Activated CD4-positive, alpha-beta memory T cell treated with anti-CD3 and anti-CD28 coated beads, Interleukin-2, amount 10 ng/mL, durations not matched to agents 7 days and 5 days (primary cell): ENCODE results near the gene TSC22D2. TPM values are rescaled to one million over a fixed set of nuclear protein-coding genes. Genes with fewer than 3 reads are reported as not detected.

Experiments used
- CTCF ChIA-PET: fragments of 350-600 bp; sonication (Branson Sonifier 250); formaldehyde crosslinking; loops from one replicate; lab custom pipeline; 2021; ENCODE audit warnings: antibody characterized with exemption, inconsistent platforms; lab: Charles Lee
- POLR2A ChIA-PET: fragments of 350-600 bp; sonication (Branson Sonifier 250); formaldehyde crosslinking; loops from one replicate; lab custom pipeline; 2021; ENCODE audit warnings: antibody characterized with exemption; lab: Charles Lee
- DNase-seq: peaks from one replicate; pipeline ENCODE4 v3.0.0-alpha.2; 2020
- H3K27ac Mint-ChIP-seq: one replicate; pipeline ENCODE4 v1.8.0; 2021; ENCODE audit warnings: mild to moderate bottlenecking, mixed read lengths
- H3K27me3 Mint-ChIP-seq: one replicate; pipeline ENCODE4 v1.8.0; 2021; ENCODE audit warnings: mixed read lengths
- H3K36me3 Mint-ChIP-seq: one replicate; pipeline ENCODE4 v1.8.0; 2021; ENCODE audit warnings: low read depth, mixed read lengths
- H3K4me1 Mint-ChIP-seq: one replicate; pipeline ENCODE4 v1.8.0; 2021; ENCODE audit warnings: mixed read lengths
- H3K4me3 Mint-ChIP-seq: one replicate; pipeline ENCODE4 v1.8.0; 2021; ENCODE audit warnings: mild to moderate bottlenecking, mixed read lengths
- H3K9me3 Mint-ChIP-seq: one replicate; pipeline ENCODE4 v1.8.0; 2021; ENCODE audit warnings: mixed read lengths
- total RNA-seq, 2 experiments: library from RNA; stranded (reverse); gene quantifications; one replicate each; pipeline ENCODE4 v1.2.3, GENCODE V29; 2021

TSC22D2 gene
- total RNA-seq, 2 experiments from 2014 or later = 13.9 to 15.0 TPM

DNA sequence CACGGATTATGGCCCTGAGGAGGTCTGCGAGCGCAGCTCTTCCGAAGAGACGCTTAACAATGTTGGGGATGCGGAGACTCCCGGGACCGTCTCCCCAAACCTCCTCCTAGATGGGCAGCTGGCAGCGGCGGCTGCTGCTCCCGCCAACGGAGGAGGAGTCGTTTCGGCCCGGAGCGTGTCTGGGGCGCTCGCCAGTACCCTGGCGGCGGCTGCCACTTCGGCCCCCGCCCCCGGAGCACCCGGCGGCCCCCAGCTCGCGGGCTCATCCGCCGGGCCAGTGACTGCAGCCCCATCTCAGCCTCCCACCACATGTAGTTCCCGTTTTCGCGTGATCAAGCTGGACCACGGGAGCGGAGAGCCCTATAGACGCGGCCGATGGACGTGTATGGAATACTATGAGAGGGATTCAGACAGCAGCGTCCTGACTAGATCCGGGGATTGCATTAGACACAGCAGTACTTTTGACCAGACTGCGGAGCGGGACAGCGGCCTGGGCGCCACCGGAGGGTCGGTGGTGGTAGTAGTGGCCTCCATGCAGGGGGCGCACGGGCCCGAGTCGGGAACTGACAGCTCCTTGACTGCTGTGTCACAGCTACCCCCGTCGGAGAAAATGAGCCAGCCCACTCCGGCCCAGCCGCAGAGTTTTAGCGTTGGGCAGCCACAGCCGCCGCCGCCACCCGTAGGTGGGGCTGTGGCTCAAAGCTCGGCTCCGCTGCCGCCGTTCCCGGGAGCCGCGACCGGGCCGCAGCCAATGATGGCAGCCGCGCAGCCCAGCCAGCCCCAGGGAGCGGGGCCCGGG lies 1.6 kb downstream of the TSC22D2 start:
- CTCF ChIA-PET = interaction anchor here (0.9 to 5.7 kb wide), 12 partner anchors 10 to 354 kb away, joined by 3 to 37 read pairs (median 4); partner anchors contain the start of genes EIF2A, SELENOT, SERP1 and SIAH2
- no peaks in the 10 kb centered on the region for H3K9me3 Mint-ChIP-seq
- peaks cover 44% of the 10 kb centered on the region for H3K4me1 Mint-ChIP-seq
- peaks cover 3% of the 10 kb centered on the region for H3K27me3 Mint-ChIP-seq
- peak overlapping the region; percentile 70 for H3K4me3 Mint-ChIP-seq
- peak overlapping the region; percentile 91 for H3K27ac Mint-ChIP-seq
- POLR2A ChIA-PET = interaction anchor here (0.6 to 7.3 kb wide), 20 partner anchors 8 to 797 kb away, joined by 3 to 109 read pairs (median 4); partner anchors contain the start of genes EIF2A, ERICH6, SELENOT and SERP1
- peaks cover 18% of the 10 kb centered on the region for H3K36me3 Mint-ChIP-seq
- DNase-seq = peak; percentile 69

DNA sequence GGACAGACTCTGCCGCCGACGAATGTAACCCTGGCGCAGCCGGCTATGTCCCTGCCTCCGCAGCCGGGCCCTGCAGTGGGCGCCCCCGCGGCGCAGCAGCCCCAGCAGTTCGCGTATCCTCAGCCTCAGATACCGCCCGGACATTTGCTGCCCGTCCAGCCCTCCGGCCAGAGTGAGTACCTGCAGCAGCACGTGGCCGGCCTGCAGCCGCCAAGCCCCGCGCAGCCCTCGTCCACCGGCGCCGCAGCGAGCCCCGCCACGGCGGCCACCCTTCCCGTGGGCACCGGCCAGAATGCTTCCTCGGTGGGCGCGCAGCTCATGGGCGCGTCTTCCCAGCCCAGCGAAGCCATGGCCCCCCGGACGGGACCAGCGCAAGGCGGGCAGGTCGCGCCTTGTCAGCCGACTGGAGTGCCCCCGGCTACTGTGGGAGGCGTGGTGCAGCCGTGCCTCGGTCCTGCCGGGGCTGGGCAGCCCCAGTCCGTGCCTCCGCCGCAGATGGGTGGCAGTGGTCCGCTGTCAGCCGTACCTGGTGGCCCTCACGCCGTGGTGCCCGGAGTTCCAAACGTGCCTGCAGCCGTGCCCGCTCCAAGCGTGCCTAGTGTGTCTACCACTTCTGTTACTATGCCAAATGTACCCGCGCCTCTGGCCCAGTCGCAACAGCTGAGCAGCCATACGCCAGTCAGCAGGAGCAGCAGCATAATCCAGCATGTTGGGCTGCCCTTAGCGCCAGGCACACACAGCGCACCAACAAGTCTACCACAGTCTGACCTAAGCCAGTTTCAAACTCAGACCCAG lies 2.4 kb downstream of the TSC22D2 start:
- Mint-ChIP-seq H3K9me3 (no peaks in the 10 kb centered on the region), H3K36me3 (peaks cover 18% of the 10 kb centered on the region), H3K27me3 (peaks cover 3% of the 10 kb centered on the region), H3K4me3 (peak overlapping the region; percentile 70), H3K27ac (peak overlapping the region; percentile 77), H3K4me1 (peaks cover 49% of the 10 kb centered on the region)
- POLR2A ChIA-PET = interaction anchor here (0.6 to 7.3 kb wide), 11 partner anchors 9 to 352 kb away, joined by 3 to 109 read pairs (median 3); partner anchors contain the start of genes EIF2A, SERP1 and SIAH2
- peak; percentile 52 for DNase-seq
- CTCF ChIA-PET = interaction anchor here (0.9 to 5.7 kb wide), 7 partner anchors 18 to 351 kb away, joined by 3 to 37 read pairs (median 3); no protein-coding TSS in a partner anchor

DNA sequence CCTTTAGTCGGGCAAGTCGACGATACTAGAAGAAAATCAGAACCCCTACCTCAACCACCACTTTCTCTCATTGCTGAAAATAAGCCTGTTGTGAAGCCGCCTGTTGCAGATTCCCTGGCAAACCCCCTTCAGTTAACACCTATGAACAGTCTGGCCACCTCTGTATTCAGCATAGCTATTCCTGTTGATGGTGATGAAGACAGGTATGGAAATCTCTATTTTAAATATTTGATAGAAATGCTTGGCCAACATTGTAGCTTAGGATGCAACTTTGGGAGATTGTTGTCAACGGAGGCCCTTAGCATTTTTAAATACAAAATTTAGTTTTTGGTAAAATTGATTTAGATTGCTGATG lies 3.0 kb downstream of the TSC22D2 start:
- Mint-ChIP-seq H3K4me1 (peaks cover 51% of the 10 kb centered on the region), H3K36me3 (peaks cover 22% of the 10 kb centered on the region), H3K27me3 (peaks cover 3% of the 10 kb centered on the region), H3K9me3 (no peaks in the 10 kb centered on the region), H3K4me3 (peak overlapping the region; percentile 70), H3K27ac (peak overlapping the region; percentile 77)
- DNase-seq = no peak
- ChIA-PET CTCF (interaction anchor here (0.8 to 5.7 kb wide), 3 partner anchors 15 to 85 kb away, joined by 3 to 37 read pairs (median 3); no protein-coding TSS in a partner anchor), POLR2A (interaction anchor here (0.6 to 7.3 kb wide), 7 partner anchors 9 to 352 kb away, joined by 3 to 109 read pairs (median 4); partner anchors contain the start of genes EIF2A, SELENOT, SERP1 and SIAH2)

DNA sequence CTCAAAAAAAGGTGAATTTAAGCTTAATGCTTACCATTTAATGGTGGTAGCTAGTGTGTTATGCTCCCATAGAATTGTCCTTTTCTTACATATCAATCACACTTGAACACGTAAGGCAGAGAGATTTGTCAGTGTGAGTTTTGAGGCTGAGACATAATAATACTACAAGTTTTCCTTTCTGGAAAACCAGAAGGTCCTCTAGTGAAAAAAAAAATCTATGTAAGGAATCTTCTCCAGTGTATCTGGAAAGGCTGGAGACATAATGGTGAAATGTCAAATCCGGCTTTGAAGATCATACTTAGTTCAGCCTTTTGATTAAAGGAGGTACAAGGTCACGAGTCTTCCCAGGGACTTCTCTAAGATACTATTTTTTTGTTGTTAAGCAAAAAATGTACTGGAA lies 3.4 kb downstream of the TSC22D2 start:
- DNase-seq = no peak
- no peaks in the 10 kb centered on the region for H3K9me3 Mint-ChIP-seq
- peaks cover 3% of the 10 kb centered on the region for H3K27me3 Mint-ChIP-seq
- ChIA-PET POLR2A (interaction anchor here (0.6 to 7.3 kb wide), 7 partner anchors 10 to 351 kb away, joined by 3 to 109 read pairs (median 4); partner anchors contain the start of genes EIF2A, SELENOT, SERP1 and SIAH2), CTCF (interaction anchor here (0.8 to 5.7 kb wide), 5 partner anchors 14 to 352 kb away, joined by 3 to 37 read pairs (median 3); partner anchors contain the start of gene ERICH6)
- peak overlapping the region; percentile 2 for H3K27ac Mint-ChIP-seq
- peak overlapping the region; percentile 70 for H3K4me3 Mint-ChIP-seq
- peaks cover 22% of the 10 kb centered on the region for H3K36me3 Mint-ChIP-seq
- H3K4me1 Mint-ChIP-seq = peaks cover 51% of the 10 kb centered on the region

DNA sequence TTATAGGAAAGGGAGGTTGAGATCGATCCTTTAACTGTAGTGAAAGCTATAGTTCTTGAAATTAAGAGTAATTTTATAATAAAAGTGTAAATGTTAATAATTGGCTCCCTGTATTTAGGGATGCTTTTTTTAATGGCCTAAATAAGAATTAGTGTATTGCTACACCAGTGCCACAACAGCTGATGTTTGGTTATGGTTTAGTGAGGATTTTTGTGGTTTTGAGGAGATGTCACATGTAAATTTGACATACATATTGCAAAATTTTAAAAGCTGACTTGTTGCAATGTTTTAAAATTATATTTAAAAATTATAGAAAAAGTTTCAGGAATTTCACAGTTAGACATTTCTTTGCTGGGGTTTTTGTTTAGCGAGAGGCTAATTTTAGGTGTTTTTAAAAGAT lies 3.9 kb downstream of the TSC22D2 start:
- Mint-ChIP-seq H3K9me3 (no peaks in the 10 kb centered on the region), H3K27ac (peak overlapping the region; percentile 2), H3K4me3 (peak overlapping the region; percentile 70), H3K27me3 (peaks cover 3% of the 10 kb centered on the region), H3K36me3 (peaks cover 22% of the 10 kb centered on the region), H3K4me1 (peaks cover 50% of the 10 kb centered on the region)
- no peak for DNase-seq
- CTCF ChIA-PET = interaction anchor here (0.8 to 5.7 kb wide), 5 partner anchors 14 to 352 kb away, joined by 3 to 37 read pairs (median 3); partner anchors contain the start of gene ERICH6
- POLR2A ChIA-PET = interaction anchor here (1.1 to 7.3 kb wide), 6 partner anchors 23 to 351 kb away, joined by 3 to 109 read pairs (median 4); partner anchors contain the start of genes EIF2A, SELENOT, SERP1 and SIAH2

DNA sequence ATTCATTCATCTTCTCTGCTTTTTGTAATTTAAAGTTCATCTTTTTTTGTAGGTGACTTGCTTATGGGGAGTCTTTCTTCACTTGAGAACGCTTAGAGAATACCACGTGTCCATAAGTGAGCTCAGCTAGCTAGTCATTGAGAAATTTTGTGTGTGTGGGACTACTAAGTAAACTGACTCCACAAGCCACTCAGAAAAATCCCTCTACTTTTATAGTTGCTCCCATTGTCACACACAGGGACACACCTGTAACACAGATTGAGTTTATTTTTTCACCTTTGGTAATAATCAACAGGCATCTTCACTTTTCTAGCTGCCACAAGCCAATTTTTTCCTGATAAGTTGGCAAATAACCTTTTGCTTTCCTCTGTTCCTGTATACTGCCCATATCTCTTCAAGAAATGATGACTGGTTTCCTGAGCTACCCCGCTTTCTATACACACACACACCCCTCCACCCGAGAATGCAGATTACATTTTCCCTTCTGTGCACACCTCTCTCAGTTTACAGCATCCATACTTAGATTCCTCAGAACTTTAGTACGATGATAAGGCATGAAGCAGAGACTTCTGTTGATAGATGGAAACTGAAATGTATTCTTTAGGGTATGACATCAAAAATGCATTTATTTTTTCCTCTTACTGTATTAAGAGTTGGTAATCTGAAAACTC lies 4.6 kb downstream of the TSC22D2 start:
- H3K27me3 Mint-ChIP-seq = peaks cover 1% of the 10 kb centered on the region
- CTCF ChIA-PET = interaction anchor here (1.2 to 5.7 kb wide), 3 partner anchors 82 to 291 kb away, joined by 3 to 37 read pairs (median 4); partner anchors contain the start of gene ERICH6
- POLR2A ChIA-PET = interaction anchor here (0.9 to 7.3 kb wide), 4 partner anchors 39 to 599 kb away, joined by 3 to 109 read pairs (median 38); partner anchors contain the start of genes EIF2A, RNF13, SERP1 and SIAH2
- H3K36me3 Mint-ChIP-seq = peaks cover 25% of the 10 kb centered on the region
- DNase-seq = no peak
- peak overlapping the region; percentile 12 for H3K27ac Mint-ChIP-seq
- peak overlapping the region; percentile 70 for H3K4me3 Mint-ChIP-seq
- H3K4me1 Mint-ChIP-seq = peaks cover 43% of the 10 kb centered on the region
- H3K9me3 Mint-ChIP-seq = no peaks in the 10 kb centered on the region

DNA sequence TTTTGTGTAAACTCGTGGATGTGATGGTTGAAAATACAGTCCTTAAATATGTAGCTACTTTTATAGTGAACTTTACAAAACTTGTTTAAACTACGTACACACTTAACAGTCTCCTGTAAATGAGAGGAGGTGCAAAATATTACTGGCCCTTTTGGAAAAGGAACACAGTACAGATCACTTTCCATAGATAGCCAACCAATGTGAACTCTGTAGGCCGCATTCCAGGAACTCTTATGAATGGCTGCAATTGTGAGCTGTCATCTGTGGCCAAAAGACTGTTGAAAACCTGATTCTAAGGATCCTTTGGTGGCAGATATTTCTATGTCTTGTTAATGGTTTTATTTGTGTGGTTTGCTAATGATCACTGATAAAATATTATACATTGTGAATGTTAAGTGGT lies 6.2 kb downstream of the TSC22D2 start:
- Mint-ChIP-seq H3K4me3 (peak overlapping the region; percentile 37), H3K27ac (no peak overlapping the region), H3K9me3 (no peaks in the 10 kb centered on the region), H3K4me1 (peaks cover 44% of the 10 kb centered on the region), H3K27me3 (no peaks in the 10 kb centered on the region), H3K36me3 (peaks cover 34% of the 10 kb centered on the region)
- CTCF ChIA-PET = no interaction called here
- POLR2A ChIA-PET = interaction anchor here (1.2 kb wide), 2 partner anchors 15 to 189 kb away, joined by 3 read pairs; partner anchors contain the start of gene SELENOT
- DNase-seq = no peak

DNA sequence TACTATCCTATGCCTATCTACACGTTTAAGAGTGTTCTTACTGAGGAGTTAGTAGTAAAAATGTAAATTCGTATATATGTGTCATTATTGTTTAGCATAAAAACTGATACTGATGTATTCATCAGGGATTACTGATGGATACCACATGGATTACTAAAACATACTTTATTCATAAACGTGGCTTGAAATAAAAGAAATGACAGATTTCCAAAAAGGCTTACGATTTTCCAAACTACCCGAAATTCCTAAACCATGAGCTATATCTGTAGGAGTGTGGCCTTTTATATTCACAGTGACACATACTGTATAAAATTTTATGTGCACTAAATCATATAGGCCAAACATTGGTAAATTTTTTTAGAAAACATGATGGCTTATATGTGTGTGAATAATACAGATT lies 6.9 kb downstream of the TSC22D2 start:
- POLR2A ChIA-PET = interaction anchor here (1.2 kb wide), 2 partner anchors 14 to 188 kb away, joined by 3 read pairs; partner anchors contain the start of gene SELENOT
- peaks cover 38% of the 10 kb centered on the region for H3K36me3 Mint-ChIP-seq
- no peak overlapping the region for H3K27ac Mint-ChIP-seq

DNA sequence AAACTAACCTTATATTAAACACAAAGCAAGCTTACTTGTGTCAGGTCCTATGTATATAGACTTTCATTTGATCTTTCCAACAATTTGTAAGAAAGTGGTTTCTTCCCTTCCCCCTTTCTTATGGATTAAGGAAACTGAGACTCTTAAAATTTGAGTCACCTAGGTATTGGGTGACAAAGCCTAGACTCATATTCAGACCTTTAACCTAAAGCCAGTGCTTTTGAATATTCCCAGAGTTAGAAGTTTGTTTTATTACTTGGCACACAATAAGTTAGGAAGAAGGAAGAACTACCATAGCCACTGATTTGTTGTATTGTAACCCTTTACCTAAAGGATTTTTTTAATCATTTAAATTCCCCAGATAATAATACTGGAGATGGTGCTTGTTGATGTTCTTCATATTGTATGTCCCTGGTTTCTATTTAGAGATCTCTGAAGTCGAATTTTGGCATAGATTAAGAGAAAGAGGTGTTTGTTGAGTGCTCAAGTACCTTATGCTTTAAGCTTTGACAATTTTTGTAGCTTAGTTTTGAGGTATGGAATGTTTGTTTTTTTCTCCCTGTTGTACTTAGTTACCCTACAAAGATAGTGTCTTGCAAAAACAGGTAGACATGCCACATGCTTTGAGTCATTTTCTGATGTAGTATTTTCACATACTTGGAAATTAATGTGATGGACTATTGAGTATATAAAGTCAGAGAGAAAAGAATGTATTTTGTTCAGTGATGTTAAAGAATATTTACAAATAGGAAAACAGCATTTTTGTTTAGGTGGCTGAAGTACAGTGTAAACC lies 11.2 kb downstream of the TSC22D2 start:
- H3K4me1 Mint-ChIP-seq = peaks cover 20% of the 10 kb centered on the region
- H3K27me3 Mint-ChIP-seq = no peaks in the 10 kb centered on the region
- H3K36me3 Mint-ChIP-seq = peaks cover 25% of the 10 kb centered on the region
- no peak overlapping the region for H3K4me3 Mint-ChIP-seq
- CTCF ChIA-PET = no interaction called here
- no peak for DNase-seq
- POLR2A ChIA-PET = interaction anchor here (1.1 kb wide), 1 partner anchor 25 kb away, joined by 3 read pairs; no protein-coding TSS in a partner anchor
- H3K9me3 Mint-ChIP-seq = no peaks in the 10 kb centered on the region
- no peak overlapping the region for H3K27ac Mint-ChIP-seq

More for the DNA sequence above, 6.9 kb downstream of the TSC22D2 start:
- CTCF ChIA-PET = interaction anchor here (1.1 kb wide), 1 partner anchor 9 kb away, joined by 3 read pairs; no protein-coding TSS in a partner anchor
- no peak for DNase-seq
- H3K4me1 Mint-ChIP-seq = peaks cover 48% of the 10 kb centered on the region
- no peaks in the 10 kb centered on the region for H3K27me3 Mint-ChIP-seq
- H3K4me3 Mint-ChIP-seq = no peak overlapping the region
- H3K9me3 Mint-ChIP-seq = no peaks in the 10 kb centered on the region

DNA sequence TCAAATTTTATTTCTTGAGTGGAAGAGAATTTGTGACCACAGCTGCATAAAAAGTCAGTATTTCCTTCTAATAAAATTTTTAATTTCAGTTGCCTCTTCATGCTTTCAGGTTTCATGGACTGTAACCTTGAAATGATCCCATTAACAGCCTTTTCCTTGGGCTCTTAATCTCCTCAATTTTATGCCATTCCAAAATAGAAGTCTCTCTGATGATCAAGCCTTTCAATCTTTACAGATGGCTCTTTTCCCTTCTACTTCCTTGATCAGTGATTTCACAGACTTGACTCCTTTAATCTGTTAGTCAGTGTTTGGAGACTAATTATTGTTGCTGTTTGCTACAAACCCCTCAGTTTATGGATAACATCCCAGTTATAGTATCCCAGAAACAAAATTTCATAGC lies 11.9 kb downstream of the TSC22D2 start:
- POLR2A ChIA-PET = interaction anchor here (0.7 to 1.1 kb wide), 2 partner anchors 11 to 26 kb away, joined by 3 to 4 read pairs; no protein-coding TSS in a partner anchor
- no peak for DNase-seq
- Mint-ChIP-seq H3K36me3 (peaks cover 24% of the 10 kb centered on the region), H3K9me3 (no peaks in the 10 kb centered on the region), H3K4me1 (peaks cover 13% of the 10 kb centered on the region), H3K4me3 (no peak overlapping the region), H3K27ac (no peak overlapping the region), H3K27me3 (no peaks in the 10 kb centered on the region)
- CTCF ChIA-PET = no interaction called here

DNA sequence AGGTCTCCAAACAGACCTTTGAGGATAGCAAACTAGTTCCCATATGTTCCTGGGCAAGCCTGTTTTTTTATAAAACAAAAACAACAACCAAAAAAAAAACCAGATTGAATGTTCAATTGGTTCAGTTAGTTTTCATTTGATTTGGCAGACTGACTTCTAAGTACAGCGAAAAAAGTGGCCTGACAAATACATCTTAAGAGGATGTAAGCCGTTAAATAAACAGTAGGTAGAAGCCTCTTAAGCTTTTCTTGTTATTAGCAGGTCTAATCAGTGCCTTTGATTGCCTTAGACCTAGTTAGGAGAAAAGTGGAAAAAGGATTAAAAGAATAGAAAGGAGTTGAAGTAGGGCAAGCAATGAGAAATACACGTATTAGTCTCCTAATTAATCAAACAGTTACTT lies 13.2 kb downstream of the TSC22D2 start:
- CTCF ChIA-PET = no interaction called here
- no peak for DNase-seq
- H3K27ac Mint-ChIP-seq = no peak overlapping the region
- H3K9me3 Mint-ChIP-seq = no peaks in the 10 kb centered on the region
- H3K36me3 Mint-ChIP-seq = peaks cover 21% of the 10 kb centered on the region
- POLR2A ChIA-PET = no interaction called here
- H3K4me3 Mint-ChIP-seq = no peak overlapping the region
- H3K27me3 Mint-ChIP-seq = no peaks in the 10 kb centered on the region
- peaks cover 9% of the 10 kb centered on the region for H3K4me1 Mint-ChIP-seq
